A673 (cell line): ENCODE measurements around the gene RASAL2.

Experiments used
- EZH2 ChIP-seq: fragments of 200-600 bp; sonication (generic); IDR thresholded peaks from 2 replicates; pipeline ENCODE4 v1.6.1; 2017; ENCODE audit warnings: borderline replicate concordance, low read depth, mild to moderate bottlenecking, mixed read lengths, antibody characterized with exemption, low read length; ENCODE audit not compliant: poor library complexity, severe bottlenecking
- TF ChIP-seq, protein P1 (sequence below): fragments of 300-800, 200-600 bp; sonication (generic); conservative IDR thresholded peaks from 2 replicates; pipeline ENCODE4 v1.5.1; 2017; ENCODE audit warnings: low read depth, mild to moderate bottlenecking, antibody characterized with exemption, low read length, moderate library complexity, mixed read lengths

- no peak for TF ChIP-seq EZH2
- TF ChIP-seq, protein P1, sequence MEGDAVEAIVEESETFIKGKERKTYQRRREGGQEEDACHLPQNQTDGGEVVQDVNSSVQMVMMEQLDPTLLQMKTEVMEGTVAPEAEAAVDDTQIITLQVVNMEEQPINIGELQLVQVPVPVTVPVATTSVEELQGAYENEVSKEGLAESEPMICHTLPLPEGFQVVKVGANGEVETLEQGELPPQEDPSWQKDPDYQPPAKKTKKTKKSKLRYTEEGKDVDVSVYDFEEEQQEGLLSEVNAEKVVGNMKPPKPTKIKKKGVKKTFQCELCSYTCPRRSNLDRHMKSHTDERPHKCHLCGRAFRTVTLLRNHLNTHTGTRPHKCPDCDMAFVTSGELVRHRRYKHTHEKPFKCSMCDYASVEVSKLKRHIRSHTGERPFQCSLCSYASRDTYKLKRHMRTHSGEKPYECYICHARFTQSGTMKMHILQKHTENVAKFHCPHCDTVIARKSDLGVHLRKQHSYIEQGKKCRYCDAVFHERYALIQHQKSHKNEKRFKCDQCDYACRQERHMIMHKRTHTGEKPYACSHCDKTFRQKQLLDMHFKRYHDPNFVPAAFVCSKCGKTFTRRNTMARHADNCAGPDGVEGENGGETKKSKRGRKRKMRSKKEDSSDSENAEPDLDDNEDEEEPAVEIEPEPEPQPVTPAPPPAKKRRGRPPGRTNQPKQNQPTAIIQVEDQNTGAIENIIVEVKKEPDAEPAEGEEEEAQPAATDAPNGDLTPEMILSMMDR = no peak
These were observed 51.7 kb downstream of the RASAL2 start for GRCh38 chr1:178145605-178146004.
